Sigmoid colon (tissue), 7 donors: ENCODE data around the gene TTI1. TPM values are rescaled to one million over a fixed set of nuclear protein-coding genes. Genes with fewer than 3 reads are reported as not detected.

Source experiments
- DNase-seq: peaks from one replicate; pipeline ENCODE4 v3.0.0-alpha.2; 2019
- H3K27ac ChIP-seq, 4 donors: fragments of 200-600 bp; sonication (generic); one replicate each; pipeline ENCODE4 v1.5.1; 2016 to 2019; ENCODE audit warnings: mild to moderate bottlenecking in 1 of 4
- H3K27me3 ChIP-seq, 3 donors: fragments of 200-600 bp; sonication (generic); one replicate each; pipeline ENCODE4 v1.5.1; 2019; ENCODE audit warnings: mild to moderate bottlenecking in 1 of 3
- H3K36me3 ChIP-seq, 4 donors: fragments of 200-600 bp; sonication (generic); one replicate each; pipeline ENCODE4 v1.5.1; 2016 to 2019
- H3K4me1 ChIP-seq, 4 donors: fragments of 200-600 bp; sonication (generic); one replicate each; pipeline ENCODE4 v1.5.1; 2017 to 2019
- H3K4me3 ChIP-seq, 4 donors: fragments of 200-600 bp; sonication (generic); one replicate each; pipeline ENCODE4 v1.5.1; 2017 to 2019; ENCODE audit warnings: mild to moderate bottlenecking in 2 of 4, moderate library complexity in 1 of 4
- H3K9me3 ChIP-seq, 4 donors: fragments of 200-600 bp in 3 of 4; sonication (generic) in 3 of 4; one replicate each; pipeline versions ENCODE4 v1.5.1 to v1.6.1; 2013 to 2019
- EP300 ChIP-seq, 4 donors: sonication (generic); formaldehyde crosslinking; IDR thresholded peaks; one replicate each; pipeline ENCODE4 v1.6.1; 2017; ENCODE audit warnings: antibody characterized with exemption in 4 of 4
- POLR2A ChIP-seq, 2 donors: fragments of 450-650 bp; IDR thresholded peaks; one replicate each; pipeline ENCODE4 v1.6.1; 2016; ENCODE audit warnings: antibody characterized with exemption in 2 of 2, mild to moderate bottlenecking in 2 of 2, moderate library complexity in 2 of 2
- POLR2AphosphoS5 ChIP-seq, 4 donors: sonication (generic); formaldehyde crosslinking; IDR thresholded peaks; one replicate each; pipeline ENCODE4 v1.6.1; 2017; ENCODE audit warnings: antibody characterized with exemption in 4 of 4
- WGBS, 2 donors: extraction: QIAGEN DNeasy Blood & Tissue Kit; methylation state at CpG; one replicate each; pipeline ENCODE4 v1.1.7; 2013; 5-methylcytosine and 5-hydroxymethylcytosine counted together
- intact Hi-C: fragments of 100-400 bp; cut with DNase I; formaldehyde crosslinking; loops from one replicate; pipeline ENCODE4 v1.15.1; 2023
- polyA plus RNA-seq, 3 donors: library from polyadenylated mRNA; stranded (reverse); fragments of 200-250 nt; gene quantifications; one replicate each; pipeline ENCODE4 v1.2.3, GENCODE V29; 2013
- total RNA-seq, 4 donors: library from RNA; depleted of rRNA; stranded (reverse); fragments of >200 nt; gene quantifications; one replicate each; pipeline ENCODE4 v1.1.0, GENCODE V29; 2016
- TF ChIP-seq, protein P1 (sequence below), 4 experiments: fragments of 450-650 bp in 3 of 4; fragments of 200-600 bp in 1 of 4; IDR thresholded peaks; one replicate each; pipeline ENCODE4 v1.5.1; 2016 to 2019; ENCODE audit warnings: antibody characterized with exemption in 4 of 4, mild to moderate bottlenecking in 3 of 4, moderate library complexity in 2 of 4
- donor health status: healthy with polysubstance abuse.
- donor health status: Bipolar disorder and iron deficiency.
- donor health status: healthy.

The TTI1 gene
- total and polyA plus RNA-seq, 7 donors, result 2.4 to 11.7 (median 10.5) TPM

DNA sequence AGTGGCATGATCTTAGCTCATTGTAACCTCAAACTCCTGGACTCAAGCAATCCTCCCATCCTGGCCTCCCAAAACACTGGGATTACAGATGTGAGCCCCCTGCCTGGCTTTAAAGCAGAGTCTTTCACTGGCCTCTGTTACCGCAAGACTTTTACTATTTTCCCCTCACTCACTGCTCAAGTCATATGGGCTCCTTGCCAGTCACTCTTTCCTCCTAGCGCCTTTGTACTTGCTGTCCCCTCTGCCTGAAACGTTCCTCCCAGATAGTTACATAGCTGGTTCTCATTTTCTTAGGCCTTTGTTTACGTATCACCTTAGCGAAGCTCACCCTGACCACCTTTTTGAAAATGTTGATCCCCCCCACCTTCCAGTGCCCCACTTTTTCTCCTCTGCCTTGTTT lies 29.6 kb upstream of the TTI1 start:
- H3K27me3 ChIP-seq, result no peaks in the 10 kb centered on the region
- no peak overlapping the region for H3K27ac ChIP-seq
- peaks cover 0 to 23% (median 12%) of the 10 kb centered on the region in 4 donors for H3K4me1 ChIP-seq
- WGBS, 2 donors, result 87 to 88% methylated on average over 5 of the region's 5 CpGs
- peaks cover 13 to 99% (median 43%) of the 10 kb centered on the region in 4 donors for H3K36me3 ChIP-seq
- intact Hi-C loops, result no loop called here
- TF ChIP-seq EP300 (IDR thresholded peaks at IDR 0.05) (no peak), POLR2A (IDR thresholded peaks at IDR 0.05) (no peak), POLR2AphosphoS5 (IDR thresholded peaks at IDR 0.05) (no peak)
- TF ChIP-seq, protein P1, sequence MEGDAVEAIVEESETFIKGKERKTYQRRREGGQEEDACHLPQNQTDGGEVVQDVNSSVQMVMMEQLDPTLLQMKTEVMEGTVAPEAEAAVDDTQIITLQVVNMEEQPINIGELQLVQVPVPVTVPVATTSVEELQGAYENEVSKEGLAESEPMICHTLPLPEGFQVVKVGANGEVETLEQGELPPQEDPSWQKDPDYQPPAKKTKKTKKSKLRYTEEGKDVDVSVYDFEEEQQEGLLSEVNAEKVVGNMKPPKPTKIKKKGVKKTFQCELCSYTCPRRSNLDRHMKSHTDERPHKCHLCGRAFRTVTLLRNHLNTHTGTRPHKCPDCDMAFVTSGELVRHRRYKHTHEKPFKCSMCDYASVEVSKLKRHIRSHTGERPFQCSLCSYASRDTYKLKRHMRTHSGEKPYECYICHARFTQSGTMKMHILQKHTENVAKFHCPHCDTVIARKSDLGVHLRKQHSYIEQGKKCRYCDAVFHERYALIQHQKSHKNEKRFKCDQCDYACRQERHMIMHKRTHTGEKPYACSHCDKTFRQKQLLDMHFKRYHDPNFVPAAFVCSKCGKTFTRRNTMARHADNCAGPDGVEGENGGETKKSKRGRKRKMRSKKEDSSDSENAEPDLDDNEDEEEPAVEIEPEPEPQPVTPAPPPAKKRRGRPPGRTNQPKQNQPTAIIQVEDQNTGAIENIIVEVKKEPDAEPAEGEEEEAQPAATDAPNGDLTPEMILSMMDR (IDR thresholded peaks at IDR 0.05), result no peak
- no peak for DNase-seq
- H3K4me3 ChIP-seq, result no peak overlapping the region
- no peaks in the 10 kb centered on the region for H3K9me3 ChIP-seq

- H3K4me3 ChIP-seq, result no peak overlapping the region
- 75 to 89% methylated on average over 4 of the region's 4 CpGs for whole genome bisulfite sequencing, 2 donors
- H3K9me3 ChIP-seq, result no peaks in the 10 kb centered on the region
- H3K27me3 ChIP-seq, result no peaks in the 10 kb centered on the region
- H3K27ac ChIP-seq, result no peak overlapping the region
- peaks cover 0 to 10% (median 0%) of the 10 kb centered on the region in 4 donors for H3K4me1 ChIP-seq
- DNase-seq, result no peak
- intact Hi-C loops, result no loop called here
- peaks cover 13 to 95% (median 37%) of the 10 kb centered on the region in 4 donors for H3K36me3 ChIP-seq
- no peak for TF ChIP-seq POLR2A (IDR thresholded peaks at IDR 0.05)
- TF ChIP-seq EP300 (IDR thresholded peaks at IDR 0.05), result no peak
- TF ChIP-seq, protein P1 (IDR thresholded peaks at IDR 0.05), result no peak
- TF ChIP-seq POLR2AphosphoS5 (IDR thresholded peaks at IDR 0.05), result no peak
These were observed 27.9 kb upstream of the TTI1 start for GRCh38 chr20:38061109-38061508.

GRCh38 chr20:38060536-38060935 lies 27.3 kb upstream of the TTI1 start:
- peaks cover 0 to 6% (median 0%) of the 10 kb centered on the region in 4 donors for H3K4me1 ChIP-seq
- no peak overlapping the region for H3K4me3 ChIP-seq
- H3K27me3 ChIP-seq, result no peaks in the 10 kb centered on the region
- 93 to 94% methylated on average over 5 of the region's 5 CpGs for WGBS, 2 donors
- peaks cover 13 to 95% (median 35%) of the 10 kb centered on the region in 4 donors for H3K36me3 ChIP-seq
- intact Hi-C loops, result no loop called here
- no peak for DNase-seq
- H3K9me3 ChIP-seq, result no peaks in the 10 kb centered on the region
- TF ChIP-seq, protein P1 (IDR thresholded peaks at IDR 0.05), result no peak
- no peak for TF ChIP-seq POLR2A (IDR thresholded peaks at IDR 0.05)
- no peak for TF ChIP-seq EP300 (IDR thresholded peaks at IDR 0.05)
- TF ChIP-seq POLR2AphosphoS5 (IDR thresholded peaks at IDR 0.05), result no peak
- H3K27ac ChIP-seq, result no peak overlapping the region

GRCh38 chr20:38059832-38060231 lies 26.6 kb upstream of the TTI1 start:
- no peak for DNase-seq
- Histone ChIP-seq H3K27me3 (no peaks in the 10 kb centered on the region), H3K9me3 (no peaks in the 10 kb centered on the region), H3K4me3 (no peak overlapping the region), H3K27ac (no peak overlapping the region), H3K4me1 (peaks cover 0 to 6% (median 0%) of the 10 kb centered on the region in 4 donors), H3K36me3 (peaks cover 13 to 92% (median 35%) of the 10 kb centered on the region in 4 donors)
- intact Hi-C loops, result no loop called here
- WGBS, 2 donors, result 19 to 67% methylated on average over 5 of the region's 5 CpGs
- TF ChIP-seq, protein P1 (IDR thresholded peaks at IDR 0.05), result no peak
- no peak for TF ChIP-seq POLR2A (IDR thresholded peaks at IDR 0.05)
- TF ChIP-seq POLR2AphosphoS5 (IDR thresholded peaks at IDR 0.05), result no peak
- no peak for TF ChIP-seq EP300 (IDR thresholded peaks at IDR 0.05)
